ENCODE results near the gene HRCT1. TPM values are rescaled to one million over a fixed set of nuclear protein-coding genes. Genes with fewer than 3 reads are reported as not detected.
"Not testable (repeated sequence)": the region's sequence is repeated elsewhere in the genome, so short reads cannot be mapped to it uniquely, and the experiment has no call there.

HRCT1 gene
- total RNA-seq, 1 donor from 2014 or later = 32.7 TPM

DNA sequence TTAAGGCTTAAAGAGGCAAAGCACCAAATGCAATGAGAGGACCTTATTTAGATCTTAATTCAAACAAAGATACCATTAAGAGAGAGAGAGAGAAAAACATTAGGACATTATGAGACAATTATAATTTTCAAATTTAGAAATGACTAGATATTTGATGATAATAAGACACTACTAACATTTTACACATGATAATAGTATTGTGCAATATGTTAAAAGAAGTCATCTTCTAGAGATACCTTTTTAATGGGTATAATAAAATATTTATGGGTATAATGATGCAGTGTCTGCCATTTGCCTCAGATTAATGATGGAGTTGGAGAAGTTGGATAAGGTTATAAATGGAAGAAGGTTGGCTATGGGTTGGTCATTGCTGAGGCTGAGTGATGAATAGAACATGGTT lies 24.5 kb downstream of the HRCT1 start:
- no peak overlapping the region for H3K4me3 ChIP-seq
- H3K4me1 ChIP-seq = peaks cover 0 to 16% of the 10 kb centered on the region in 2 donors
- no peaks in the 10 kb centered on the region for H3K27me3 ChIP-seq
- no peak for DNase-seq (ENCODE audit: low spot score in 2 of 2)
- no peaks in the 10 kb centered on the region for H3K36me3 ChIP-seq
- intact Hi-C loops (cut with DNase I) = loop anchor here (10.0 kb wide), 1 partner anchor 436 kb away; the partner anchor contains the start of gene RUSC2
- TF ChIP-seq, protein P1, sequence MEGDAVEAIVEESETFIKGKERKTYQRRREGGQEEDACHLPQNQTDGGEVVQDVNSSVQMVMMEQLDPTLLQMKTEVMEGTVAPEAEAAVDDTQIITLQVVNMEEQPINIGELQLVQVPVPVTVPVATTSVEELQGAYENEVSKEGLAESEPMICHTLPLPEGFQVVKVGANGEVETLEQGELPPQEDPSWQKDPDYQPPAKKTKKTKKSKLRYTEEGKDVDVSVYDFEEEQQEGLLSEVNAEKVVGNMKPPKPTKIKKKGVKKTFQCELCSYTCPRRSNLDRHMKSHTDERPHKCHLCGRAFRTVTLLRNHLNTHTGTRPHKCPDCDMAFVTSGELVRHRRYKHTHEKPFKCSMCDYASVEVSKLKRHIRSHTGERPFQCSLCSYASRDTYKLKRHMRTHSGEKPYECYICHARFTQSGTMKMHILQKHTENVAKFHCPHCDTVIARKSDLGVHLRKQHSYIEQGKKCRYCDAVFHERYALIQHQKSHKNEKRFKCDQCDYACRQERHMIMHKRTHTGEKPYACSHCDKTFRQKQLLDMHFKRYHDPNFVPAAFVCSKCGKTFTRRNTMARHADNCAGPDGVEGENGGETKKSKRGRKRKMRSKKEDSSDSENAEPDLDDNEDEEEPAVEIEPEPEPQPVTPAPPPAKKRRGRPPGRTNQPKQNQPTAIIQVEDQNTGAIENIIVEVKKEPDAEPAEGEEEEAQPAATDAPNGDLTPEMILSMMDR (IDR thresholded peaks at IDR 0.05) = no peak
- no peak overlapping the region for H3K27ac ChIP-seq
- H3K9me3 ChIP-seq = no peaks in the 10 kb centered on the region

DNA sequence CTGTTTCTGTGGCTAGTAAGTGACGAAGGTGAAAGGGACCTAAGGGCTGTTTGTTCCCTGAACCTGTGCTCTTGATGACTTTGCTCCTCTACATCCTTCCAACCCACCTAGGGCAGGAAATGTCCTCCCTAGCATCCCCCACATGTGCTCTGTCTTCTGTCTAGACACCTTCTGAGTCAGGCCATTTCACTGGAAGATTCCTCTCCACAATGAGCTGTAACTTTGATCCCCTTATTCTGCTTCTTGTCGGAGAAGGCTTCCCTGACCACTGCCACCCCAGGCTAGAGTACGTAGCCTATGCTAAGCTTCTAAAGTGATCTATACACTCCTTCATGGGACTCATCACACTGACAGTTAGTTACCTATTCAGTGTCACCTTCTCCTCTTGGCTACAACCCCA lies 25.0 kb downstream of the HRCT1 start:
- no peak overlapping the region for H3K4me3 ChIP-seq
- no peak overlapping the region for H3K27ac ChIP-seq
- no peaks in the 10 kb centered on the region for H3K36me3 ChIP-seq
- intact Hi-C loops (cut with DNase I) = loop anchor here (10.0 kb wide), 1 partner anchor 436 kb away; the partner anchor contains the start of gene RUSC2
- peaks cover 0 to 19% of the 10 kb centered on the region in 2 donors for H3K4me1 ChIP-seq
- TF ChIP-seq, protein P1 (IDR thresholded peaks at IDR 0.05) = no peak
- no peaks in the 10 kb centered on the region for H3K27me3 ChIP-seq
- H3K9me3 ChIP-seq = no peaks in the 10 kb centered on the region
- no peak for DNase-seq (ENCODE audit: low spot score in 2 of 2)

DNA sequence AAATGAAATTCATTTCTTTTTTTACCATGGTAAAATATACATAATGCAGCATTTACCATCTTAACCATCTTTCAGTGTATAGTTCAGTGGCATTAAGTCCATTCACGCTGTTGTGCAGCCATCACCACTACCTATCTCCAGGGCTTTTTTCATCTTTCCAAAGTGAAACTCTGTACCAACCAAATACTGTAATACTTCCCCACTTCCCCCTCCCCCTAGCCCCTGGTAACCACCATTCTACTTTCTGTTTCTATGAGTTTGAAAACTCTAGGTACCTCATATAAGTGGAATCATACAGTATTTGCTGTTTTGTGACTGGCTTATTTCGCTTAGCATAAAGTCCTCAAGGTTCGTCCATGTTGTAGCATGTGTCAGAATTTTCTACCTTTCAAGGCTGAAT lies 26.7 kb downstream of the HRCT1 start:
- no peak for DNase-seq (ENCODE audit: low spot score in 2 of 2)
- Histone ChIP-seq H3K27me3 (no peaks in the 10 kb centered on the region), H3K27ac (no peak overlapping the region), H3K4me1 (peaks cover 0 to 32% of the 10 kb centered on the region in 2 donors), H3K4me3 (no peak overlapping the region), H3K36me3 (no peaks in the 10 kb centered on the region), H3K9me3 (no peaks in the 10 kb centered on the region)
- TF ChIP-seq, protein P1 (IDR thresholded peaks at IDR 0.05) = no peak
- intact Hi-C loops (cut with DNase I) = loop anchor here (10.0 kb wide), 1 partner anchor 438 kb away; the partner anchor contains the start of gene RUSC2

DNA sequence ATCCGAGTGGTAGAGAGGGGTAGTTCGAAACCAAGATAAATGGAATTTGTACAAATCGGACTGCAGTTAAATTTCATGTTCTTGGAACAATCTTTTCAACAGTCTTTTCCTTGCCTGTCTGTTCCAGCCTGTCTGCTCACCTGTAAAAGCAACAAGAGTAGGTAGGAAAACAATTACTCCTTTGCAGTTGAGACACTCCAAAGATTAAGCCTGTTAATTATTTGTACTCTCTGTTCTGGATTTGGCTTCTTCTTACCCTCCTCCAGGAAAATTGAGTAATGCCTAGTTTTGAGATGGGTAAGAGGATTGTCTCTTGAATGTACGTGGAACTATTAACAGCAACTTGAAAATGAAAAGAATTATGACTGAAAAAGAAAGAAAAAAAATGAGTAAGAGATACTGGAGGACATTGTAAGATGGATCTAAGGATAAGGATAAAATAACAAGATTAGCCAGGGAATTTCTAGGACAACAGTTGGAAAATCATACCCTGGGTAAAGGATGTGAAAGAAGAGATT lies 27.6 kb downstream of the HRCT1 start:
- Histone ChIP-seq H3K4me3 (no peak overlapping the region), H3K36me3 (no peaks in the 10 kb centered on the region), H3K4me1 (peaks cover 6 to 41% of the 10 kb centered on the region in 2 donors), H3K27me3 (no peaks in the 10 kb centered on the region), H3K9me3 (no peaks in the 10 kb centered on the region), H3K27ac (peak overlapping the region; percentile 1 to 53)
- TF ChIP-seq, protein P1 (IDR thresholded peaks at IDR 0.05) = no peak
- no peak for DNase-seq (ENCODE audit: low spot score in 2 of 2)
- intact Hi-C loops (cut with DNase I) = loop anchor here (10.0 kb wide), 1 partner anchor 439 kb away; the partner anchor contains the start of gene RUSC2

DNA sequence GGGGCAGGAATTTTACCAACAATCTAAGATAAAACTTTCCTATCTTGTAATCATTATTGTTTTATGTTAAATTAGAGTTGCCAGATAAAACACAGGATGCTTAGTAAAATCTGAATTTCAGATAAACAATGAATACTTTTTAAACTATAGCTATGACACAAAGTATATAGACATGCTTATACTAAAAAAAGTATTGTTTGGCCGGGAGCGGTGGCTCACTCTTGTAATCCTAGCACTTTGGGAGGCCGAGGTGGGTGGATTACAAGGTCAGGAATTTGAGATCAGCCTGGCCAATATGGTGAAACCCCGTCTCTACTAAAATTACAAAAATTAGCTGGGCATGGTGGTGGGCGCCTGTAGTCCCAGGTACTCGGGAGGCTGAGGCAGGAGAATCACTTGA lies 28.1 kb downstream of the HRCT1 start:
- H3K4me1 ChIP-seq = peaks cover 6 to 45% of the 10 kb centered on the region in 2 donors
- not testable (repeated sequence) for DNase-seq (ENCODE audit: low spot score in 2 of 2)
- H3K27ac ChIP-seq = peak overlapping the region; percentile 1 to 53

DNA sequence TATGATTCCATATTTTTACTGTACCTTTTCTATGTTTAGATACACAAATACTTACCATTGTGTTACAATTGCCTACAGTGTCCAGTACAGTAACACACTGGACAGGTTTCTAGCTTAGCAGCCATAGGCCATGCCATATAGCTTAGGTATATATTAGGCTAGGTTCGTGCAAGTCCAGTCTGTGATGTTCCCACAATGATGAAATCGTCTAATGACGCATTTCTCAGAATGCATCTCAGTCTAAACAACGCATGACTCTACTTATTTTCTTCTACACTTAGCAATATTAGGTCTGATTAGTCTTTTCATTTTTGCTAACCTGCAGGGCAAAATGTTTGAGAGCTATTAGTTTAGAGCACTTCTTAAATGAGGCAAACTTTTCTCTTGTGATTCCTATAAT lies 29.3 kb downstream of the HRCT1 start:
- DNase-seq (ENCODE audit: low spot score in 2 of 2) = no peak
- Histone ChIP-seq H3K4me3 (no peak overlapping the region), H3K27ac (peak overlapping the region; percentile 69 to 80), H3K36me3 (no peaks in the 10 kb centered on the region), H3K9me3 (no peaks in the 10 kb centered on the region), H3K27me3 (no peaks in the 10 kb centered on the region), H3K4me1 (peaks cover 6 to 46% of the 10 kb centered on the region in 2 donors)
- intact Hi-C loops (cut with DNase I) = loop anchor here (5.0 to 10.0 kb wide), 2 partner anchors 322 to 440 kb away; partner anchors contain the start of genes GNE and RUSC2
- TF ChIP-seq, protein P1 (IDR thresholded peaks at IDR 0.05) = no peak

More for the DNA sequence above, 28.1 kb downstream of the HRCT1 start:
- H3K4me3 ChIP-seq, H3K9me3 ChIP-seq, H3K36me3 ChIP-seq, H3K27me3 ChIP-seq: not testable (repeated sequence)
- intact Hi-C loops (cut with DNase I) = loop anchor here (10.0 kb wide), 1 partner anchor 439 kb away; the partner anchor contains the start of gene RUSC2
